ENCODE measurements around the gene LRRC3.
"Not testable (repeated sequence)": the region's sequence is repeated elsewhere in the genome, so short reads cannot be mapped to it uniquely, and the experiment has no call there.

The LRRC3 gene

DNA sequence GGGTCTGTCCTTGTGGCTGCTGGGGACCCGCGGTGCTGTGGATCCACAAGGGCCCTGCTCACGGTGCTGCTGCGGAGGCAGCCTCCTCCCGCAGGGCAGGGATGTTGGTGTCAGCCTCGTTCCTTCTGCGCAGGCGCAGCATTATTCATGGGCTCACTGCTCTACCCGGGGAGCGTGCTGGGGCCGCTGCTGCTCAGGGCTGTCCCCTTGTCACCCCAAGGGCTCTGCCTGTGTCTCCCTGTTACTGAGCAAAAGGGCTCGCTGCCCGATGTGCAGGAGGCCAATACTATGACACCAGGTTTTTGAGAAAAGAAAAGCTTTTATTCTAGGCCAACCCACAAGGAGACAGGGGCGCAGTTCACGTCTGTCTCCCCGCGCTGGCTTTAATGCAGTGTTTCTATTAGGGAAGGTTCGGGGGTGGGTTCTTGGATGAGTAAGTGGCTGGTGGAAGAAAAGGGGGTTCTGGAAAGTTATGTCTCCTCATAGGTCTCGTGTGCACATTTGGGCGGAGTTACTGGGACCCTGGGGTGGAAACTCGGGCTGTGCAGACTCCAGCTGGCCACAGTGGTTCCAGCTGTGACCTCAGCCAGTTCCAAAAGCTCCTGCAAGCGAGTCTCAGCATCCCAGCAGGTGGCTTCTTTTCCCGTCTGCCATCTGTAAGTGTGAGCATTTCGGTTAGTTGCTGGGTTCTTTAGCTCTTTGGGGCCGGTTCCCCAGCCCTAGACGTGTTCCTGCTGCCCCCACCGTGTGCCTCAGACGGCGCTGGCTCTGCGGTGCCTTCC lies 40.8 kb upstream of the LRRC3 start:
- DNase-seq (ENCODE audit: low read depth), result no peak
- no peak overlapping the region for H3K4me3 ChIP-seq (ENCODE audit: low read depth, low read length)
- TF ChIP-seq CTCF (IDR thresholded peaks at IDR 0.05; ENCODE audit: control insufficient read depth, extremely low read depth, insufficient read depth), result no peak

GRCh38 chr21:44415073-44416025 lies 40.0 kb upstream of the LRRC3 start:
- H3K4me3 ChIP-seq (ENCODE audit: low read depth, low read length), result no peak overlapping the region
- no peak for TF ChIP-seq CTCF (IDR thresholded peaks at IDR 0.05; ENCODE audit: control insufficient read depth, extremely low read depth, insufficient read depth)
- DNase-seq (ENCODE audit: low read depth), result no peak

GRCh38 chr21:44416193-44416592 lies 39.1 kb upstream of the LRRC3 start:
- DNase-seq (ENCODE audit: low read depth), result no peak
- no peak for TF ChIP-seq CTCF (IDR thresholded peaks at IDR 0.05; ENCODE audit: control insufficient read depth, extremely low read depth, insufficient read depth)
- H3K4me3 ChIP-seq (ENCODE audit: low read depth, low read length), result no peak overlapping the region

GRCh38 chr21:44417621-44418107 lies 37.6 kb upstream of the LRRC3 start:
- H3K4me3 ChIP-seq (ENCODE audit: low read depth, low read length); DNase-seq (ENCODE audit: low read depth): not testable (repeated sequence)

DNA sequence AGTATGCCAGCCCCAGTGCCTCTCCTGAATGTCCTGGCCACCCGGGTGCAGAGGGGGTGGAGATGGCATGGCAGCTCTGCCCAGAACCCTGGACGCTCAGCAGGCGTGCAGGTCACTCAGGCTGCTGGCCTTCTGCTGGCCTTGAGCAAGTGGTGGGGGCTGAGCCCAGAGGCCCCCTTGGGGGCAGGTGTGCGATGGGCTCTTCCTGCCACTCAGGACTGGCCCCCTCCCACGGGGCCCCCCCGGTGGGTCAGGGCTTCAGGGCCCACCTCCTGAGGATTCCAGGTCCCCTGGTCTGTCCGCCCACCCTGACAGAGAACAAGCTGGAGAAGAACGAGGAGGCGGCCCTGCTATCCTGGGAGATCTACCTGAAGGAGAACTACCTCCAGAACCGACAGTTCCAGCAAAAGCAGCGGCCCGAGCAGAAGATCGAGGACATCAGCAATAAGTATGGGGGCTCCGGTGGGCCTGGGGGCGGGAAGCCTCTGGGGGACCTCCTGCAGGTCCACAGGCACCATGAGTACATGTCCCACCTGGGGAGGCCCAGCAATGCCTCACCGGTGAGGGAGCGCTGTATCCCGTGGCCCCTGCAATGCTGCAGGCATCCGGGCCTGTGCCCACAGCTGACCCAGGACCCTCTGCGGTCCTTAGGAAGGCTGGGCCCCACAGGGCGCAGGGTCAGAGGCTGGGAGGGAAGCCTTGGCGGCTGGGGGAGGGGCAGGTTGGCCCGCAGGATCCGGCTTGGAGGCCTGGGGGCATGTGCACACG lies 37.0 kb upstream of the LRRC3 start:
- no peak overlapping the region for H3K4me3 ChIP-seq (ENCODE audit: low read depth, low read length)
- DNase-seq (ENCODE audit: low read depth), result no peak
- no peak for TF ChIP-seq CTCF (IDR thresholded peaks at IDR 0.05; ENCODE audit: control insufficient read depth, extremely low read depth, insufficient read depth)

- no peak for TF ChIP-seq CTCF (IDR thresholded peaks at IDR 0.05; ENCODE audit: control insufficient read depth, extremely low read depth, insufficient read depth)
- DNase-seq (ENCODE audit: low read depth), result no peak
- H3K4me3 ChIP-seq (ENCODE audit: low read depth, low read length), result no peak overlapping the region
These were observed 36.5 kb upstream of the LRRC3 start for GRCh38 chr21:44418876-44419230.

GRCh38 chr21:44419679-44420078 lies 35.6 kb upstream of the LRRC3 start:
- H3K4me3 ChIP-seq (ENCODE audit: low read depth, low read length), result no peak overlapping the region
- DNase-seq (ENCODE audit: low read depth), result no peak
- no peak for TF ChIP-seq CTCF (IDR thresholded peaks at IDR 0.05; ENCODE audit: control insufficient read depth, extremely low read depth, insufficient read depth)
